ENCODE measurements around the gene ECHS1. TPM values are rescaled to one million over a fixed set of nuclear protein-coding genes. Genes with fewer than 3 reads are reported as not detected.

The ECHS1 gene
- total and polyA plus RNA-seq, 2 of the 8 experiments (the other 6 are each of a cell fraction or from before 2014, with no cell fraction given): 41.7 to 101 TPM

GRCh38 chr10:133316732-133317131, 56.4 kb downstream of the ECHS1 start (continued):
- TF ChIP-seq SIN3A (conservative IDR thresholded peaks at IDR 0.05 in 1 of 2, IDR thresholded peaks at IDR 0.05 in 1 of 2; ENCODE audit: low read depth in 1 of 2, low read length in 2 of 2) (no peak), POLR2A (IDR thresholded peaks at IDR 0.05; ENCODE audit: control extremely low read depth in 1 of 2, low read depth in 2 of 2, low read length in 2 of 2) (no peak), SUZ12 (IDR thresholded peaks at IDR 0.05; ENCODE audit: low read length) (no peak), EZH2 (IDR thresholded peaks at IDR 0.05; ENCODE audit: low read depth, low read length, severe bottlenecking) (no peak), NRF1 (IDR thresholded peaks at IDR 0.05; ENCODE audit: low read depth, low read length) (no peak), YY1 (IDR thresholded peaks at IDR 0.05; ENCODE audit: low read depth, low read length) (no peak), BRCA1 (IDR thresholded peaks at IDR 0.05; ENCODE audit: low read depth, low read length) (no peak)
